T-helper 1 cell treated with Interleukin-12 subunit alpha and Interleukin-12 subunit beta and Interleukin-4 antibody, amounts not matched to agents 30 ng/mL and 1 ng/mL, for 36 hours (primary cell): Measurements from ENCODE around the gene EPB41L4B. TPM values are rescaled to one million over a fixed set of nuclear protein-coding genes. Genes with fewer than 3 reads are reported as not detected.

Source experiments
- intact Hi-C: fragments of 100-400 bp; cut with micrococcal nuclease; formaldehyde crosslinking; loops from one replicate; pipeline ENCODE4 v1.15.1; 2024
- total RNA-seq: library from RNA; stranded (reverse); gene quantifications from 2 replicates; pipeline ENCODE4 v1.2.3, GENCODE V29; 2022

EPB41L4B gene
- total RNA-seq, 1 donor from 2014 or later = 0.56 TPM

GRCh38 chr9:109166771-109167601 lies 153.9 kb downstream of the EPB41L4B start, which contains the start of gene FRRS1L:
Gene FRRS1L (minus strand): TSS chr9:109167249. CDS start chr9:109167138, 111 bp downstream.
- intact Hi-C loops = no loop called here

DNA sequence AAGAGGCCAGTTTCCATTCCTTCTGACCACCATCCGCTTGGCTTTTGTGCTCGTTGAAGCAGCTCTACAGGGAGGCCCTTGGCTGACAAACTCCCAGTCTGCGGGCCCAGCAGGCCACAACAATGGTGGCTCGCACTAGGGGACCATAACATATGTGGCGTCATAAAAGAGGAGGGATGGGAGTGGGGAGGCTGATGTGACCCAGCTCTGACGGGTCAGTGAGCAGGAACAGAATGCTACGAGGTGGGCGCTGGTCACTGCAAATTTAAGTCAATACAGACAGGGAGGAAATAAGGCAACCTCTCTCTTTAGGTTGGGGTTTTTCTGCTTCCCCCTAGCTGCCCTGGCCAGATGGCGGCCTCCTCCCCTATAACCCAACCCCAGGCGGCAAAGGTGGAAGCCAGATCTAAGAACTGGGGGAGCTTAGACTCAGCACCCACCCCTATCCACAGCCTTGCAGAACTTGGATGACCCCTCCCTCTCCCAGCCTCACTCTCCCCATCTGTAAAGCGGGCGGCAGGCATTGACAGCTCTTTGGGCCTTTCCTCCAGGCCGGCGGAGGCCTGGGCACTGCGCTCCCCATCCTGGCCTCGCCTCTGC lies 154.6 kb downstream of the EPB41L4B start:
- intact Hi-C loops = no loop called here

DNA sequence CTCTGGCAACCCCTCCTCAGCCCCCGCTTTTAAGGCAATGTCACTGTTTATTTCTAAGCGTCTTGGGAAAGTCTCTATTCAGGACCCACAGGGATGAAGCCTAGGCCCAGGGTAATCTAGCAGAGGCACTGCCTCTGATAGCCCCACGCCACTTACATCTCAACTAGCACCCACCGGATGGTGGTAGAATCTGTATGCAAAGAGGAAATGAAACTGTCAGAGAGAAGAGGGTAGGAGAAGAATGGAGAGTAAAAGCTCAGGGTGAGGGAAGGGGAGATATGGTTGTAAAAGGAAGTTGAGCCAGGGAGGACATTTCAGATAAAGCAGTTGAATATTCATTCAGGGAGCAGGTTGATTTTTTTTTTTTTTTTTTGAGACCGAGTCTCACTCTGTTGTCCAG lies 156.8 kb downstream of the EPB41L4B start:
- intact Hi-C loops = no loop called here

- intact Hi-C loops = no loop called here
Observed at GRCh38 chr9:109163194-109163593, 157.7 kb downstream of the EPB41L4B start.

DNA sequence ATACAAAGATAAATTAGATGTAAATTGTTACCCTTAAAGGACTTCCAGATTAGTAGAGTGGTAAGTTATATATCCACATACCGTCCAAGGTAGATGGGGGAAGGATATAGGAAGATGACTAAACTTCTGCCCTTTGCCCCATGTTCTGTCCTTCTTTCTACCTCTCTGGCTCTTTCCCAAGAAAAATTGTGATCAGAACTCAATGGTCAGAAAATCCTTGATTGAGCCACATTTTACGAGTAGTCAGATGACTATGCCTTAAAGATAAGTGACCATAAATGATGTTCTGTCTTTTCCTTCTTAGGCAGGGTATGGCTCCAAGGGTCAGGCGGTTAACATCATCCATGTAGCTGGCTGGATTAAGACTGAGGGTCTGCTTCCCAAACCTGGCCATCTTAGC lies 158.2 kb downstream of the EPB41L4B start:
- intact Hi-C loops = no loop called here

DNA sequence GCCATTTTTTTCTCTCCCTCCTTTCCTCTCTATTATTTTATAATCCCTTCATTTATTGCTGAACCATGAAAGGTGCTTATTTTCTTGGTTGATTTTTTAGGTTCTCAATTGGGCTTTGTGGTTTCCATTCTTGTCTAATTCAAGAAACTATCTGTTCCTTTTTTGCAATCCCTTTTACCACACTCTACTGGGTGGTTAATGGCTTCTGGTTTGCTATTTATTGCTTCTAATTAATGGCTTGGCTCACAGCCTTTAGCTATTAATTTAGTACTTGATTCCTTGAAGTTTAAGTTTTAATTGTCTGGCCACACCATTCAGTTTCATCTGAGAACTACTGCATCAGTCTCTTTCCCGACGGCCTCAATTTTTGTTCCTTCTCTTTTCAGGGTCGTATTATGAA lies 159.4 kb downstream of the EPB41L4B start:
- intact Hi-C loops = no loop called here

GRCh38 chr9:109159583-109159982 lies 161.3 kb downstream of the EPB41L4B start:
- intact Hi-C loops = no loop called here

GRCh38 chr9:109158651-109159050 lies 162.2 kb downstream of the EPB41L4B start:
- intact Hi-C loops = no loop called here

- intact Hi-C loops = no loop called here
Observed at GRCh38 chr9:109156708-109157107, 164.2 kb downstream of the EPB41L4B start.

- intact Hi-C loops = no loop called here
Observed at GRCh38 chr9:109150925-109151545, 169.8 kb downstream of the EPB41L4B start.

GRCh38 chr9:109149722-109150121 lies 171.1 kb downstream of the EPB41L4B start:
- intact Hi-C loops = no loop called here

GRCh38 chr9:109149089-109149488 lies 171.8 kb downstream of the EPB41L4B start:
- intact Hi-C loops = no loop called here

GRCh38 chr9:109145051-109145450 lies 175.8 kb downstream of the EPB41L4B start:
- intact Hi-C loops = no loop called here

DNA sequence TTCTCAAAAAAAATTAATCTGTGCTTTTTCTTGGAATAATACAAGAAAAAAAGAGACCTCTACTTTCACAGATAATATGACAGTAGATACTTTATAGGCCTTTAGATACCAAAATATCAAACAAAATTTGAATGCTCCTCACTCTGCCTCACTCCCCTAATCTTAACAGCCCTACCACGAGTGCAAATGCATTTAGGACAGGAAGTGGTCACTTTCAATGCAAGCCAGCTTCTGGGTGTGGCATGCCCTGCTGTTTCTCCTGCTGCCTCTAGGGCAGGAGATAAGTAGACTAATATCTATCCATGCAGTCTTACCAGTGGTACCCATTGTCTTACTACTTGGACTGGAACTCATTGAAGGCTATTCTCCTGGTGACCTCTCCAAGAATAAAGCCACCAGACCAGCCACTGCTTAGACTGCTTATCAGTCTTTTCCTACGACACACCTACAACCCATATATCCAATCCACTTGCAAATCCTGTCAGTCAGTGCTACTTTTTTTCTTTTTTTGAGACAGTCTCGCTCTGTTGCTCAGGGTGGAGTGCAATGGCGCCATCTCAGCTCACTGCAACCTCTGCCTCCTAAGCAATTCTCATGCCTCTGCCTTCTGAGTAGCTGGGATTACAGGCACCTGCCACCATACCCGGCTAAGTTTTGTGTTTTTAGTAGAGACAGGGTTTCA lies 176.8 kb downstream of the EPB41L4B start:
- intact Hi-C loops = no loop called here

DNA sequence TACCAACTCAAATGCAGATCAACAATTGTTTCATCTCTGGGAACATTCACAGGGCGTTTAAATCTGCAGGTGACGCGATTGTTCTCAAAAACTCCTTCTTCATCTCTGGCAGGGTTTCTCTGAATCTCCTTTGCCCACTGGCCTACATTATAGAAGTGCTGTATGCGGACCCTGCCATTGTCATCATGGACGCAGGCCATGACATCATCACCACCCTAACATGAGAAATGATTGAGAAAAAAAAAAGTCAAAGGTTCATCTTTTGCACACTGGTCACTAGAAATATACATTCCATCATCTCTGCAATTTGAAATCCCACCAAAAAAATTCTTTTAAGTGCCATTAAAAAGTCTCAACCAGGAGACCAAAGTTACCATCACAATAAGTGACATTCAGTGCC lies 179.5 kb downstream of the EPB41L4B start:
- intact Hi-C loops = no loop called here

- intact Hi-C loops = no loop called here
Observed at GRCh38 chr9:109139851-109140250, 181.0 kb downstream of the EPB41L4B start.

DNA sequence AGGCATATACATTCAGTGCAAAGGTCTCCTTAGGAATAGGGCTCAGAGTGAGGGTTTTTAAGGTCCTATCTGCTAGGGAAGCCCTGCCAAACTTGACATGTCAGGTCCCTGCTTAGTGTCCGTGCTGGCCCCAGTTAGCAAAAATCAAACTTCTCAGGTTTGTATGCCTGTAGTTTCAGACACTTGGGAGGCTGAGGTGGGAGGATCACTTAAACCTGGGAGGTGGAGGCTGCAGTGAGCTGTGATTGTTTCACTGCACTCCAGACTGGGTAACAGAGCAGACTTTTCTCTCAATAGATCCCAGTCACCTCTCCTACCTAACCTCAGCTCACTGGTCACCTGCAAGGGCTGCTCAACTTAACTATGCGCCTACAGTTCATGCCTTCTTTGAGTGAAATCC lies 182.4 kb downstream of the EPB41L4B start:
- intact Hi-C loops = no loop called here

- intact Hi-C loops = no loop called here
Observed at GRCh38 chr9:109134167-109134578, 186.7 kb downstream of the EPB41L4B start.

DNA sequence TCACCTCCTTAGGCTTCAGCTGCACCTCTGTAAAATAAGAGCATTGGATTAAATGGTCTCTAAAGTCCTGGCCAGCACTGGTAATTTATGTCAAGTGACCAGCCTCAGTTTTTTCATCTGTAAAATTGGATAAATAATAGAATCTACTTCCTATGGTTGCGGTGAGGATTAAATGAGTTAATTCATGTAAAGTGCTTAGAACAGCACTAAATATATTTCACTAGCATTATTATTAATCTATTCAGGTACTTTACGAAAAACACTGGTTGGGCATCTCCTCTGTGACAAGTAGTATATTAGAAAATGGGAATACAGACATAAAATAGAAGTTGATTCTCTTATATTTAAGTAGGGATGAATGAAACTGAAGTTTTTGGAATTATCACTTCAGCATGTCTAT lies 187.3 kb downstream of the EPB41L4B start:
- intact Hi-C loops = no loop called here

GRCh38 chr9:109132567-109133021 lies 188.3 kb downstream of the EPB41L4B start:
- intact Hi-C loops = no loop called here

DNA sequence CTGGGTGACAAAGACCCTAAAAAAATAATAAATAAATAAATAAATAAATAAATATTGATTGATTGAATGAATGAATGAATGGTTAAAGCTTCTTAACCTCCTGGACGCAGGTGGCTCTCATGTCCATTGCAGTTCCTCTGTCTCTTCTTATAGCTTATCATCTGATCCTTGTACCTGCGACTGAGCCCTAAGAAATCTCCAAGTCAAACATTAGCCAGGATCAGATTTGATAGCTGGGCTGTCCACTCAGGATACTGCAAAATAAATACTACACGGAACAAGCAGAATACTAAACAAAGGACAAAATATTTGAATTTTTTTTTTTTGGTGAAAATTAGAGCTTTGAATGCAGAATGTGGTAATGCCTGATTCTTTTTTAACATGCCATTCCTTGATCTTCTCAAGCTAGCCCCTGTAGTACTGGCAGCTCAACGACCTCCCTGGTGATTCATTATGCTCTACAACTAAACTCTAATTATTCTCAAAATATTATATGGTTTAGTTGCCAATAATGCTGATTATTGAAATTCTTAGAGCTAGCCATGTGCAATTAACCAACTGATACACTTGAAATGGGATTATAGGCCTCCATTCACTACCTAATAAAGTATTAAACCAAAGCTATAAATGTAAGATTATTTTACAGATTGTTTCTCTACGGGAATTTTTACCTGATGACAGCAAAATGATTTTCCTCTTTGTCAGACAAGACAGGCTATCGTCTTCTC lies 191.2 kb downstream of the EPB41L4B start:
- intact Hi-C loops = no loop called here
